Lower lobe of right lung (tissue), 2 donors: Measurements from ENCODE around the gene WNK4. TPM values are rescaled to one million over a fixed set of nuclear protein-coding genes. Genes with fewer than 3 reads are reported as not detected.
A peak's percentile ranks its signal among the peaks of the same experiment; 100 is the strongest.

Source experiments
- ATAC-seq, 2 donors: fragments of 200-7000 bp; cut with Tn5 transposase; one replicate each; pipeline ENCODE4 v1.9.1; 2020 to 2022; ENCODE audit warnings: mild to moderate bottlenecking in 2 of 2, moderate library complexity in 2 of 2
- DNase-seq: peaks from one replicate; pipeline ENCODE4 v3.0.0-alpha.2; 2020
- H3K27ac ChIP-seq: fragments of 200-600 bp; one replicate; pipeline ENCODE4 v1.8.0; 2022
- H3K27me3 ChIP-seq: fragments of 200-600 bp; one replicate; pipeline ENCODE4 v1.8.0; 2022; ENCODE audit warnings: low read depth
- H3K36me3 ChIP-seq: fragments of 200-600 bp; one replicate; pipeline ENCODE4 v1.8.0; 2022; ENCODE audit warnings: mild to moderate bottlenecking
- H3K4me1 ChIP-seq: fragments of 200-600 bp; one replicate; pipeline ENCODE4 v1.8.0; 2022
- H3K4me3 ChIP-seq: fragments of 200-600 bp; one replicate; pipeline ENCODE4 v1.8.0; 2022; ENCODE audit warnings: mild to moderate bottlenecking
- H3K9me3 ChIP-seq: fragments of 200-600 bp; one replicate; pipeline ENCODE4 v1.8.0; 2022
- CTCF ChIP-seq: fragments of 200-600 bp; IDR thresholded peaks from one replicate; pipeline ENCODE4 v1.8.0; 2022; ENCODE audit warnings: antibody characterized with exemption, mild to moderate bottlenecking
- intact Hi-C: fragments of 100-400 bp; cut with DNase I; formaldehyde crosslinking; loops from one replicate; pipeline ENCODE4 v1.11.0; 2022
- total RNA-seq: library from RNA; stranded (reverse); fragmentation: NEBNext Ultra II Directional; extraction: Animal tissue kit (Norgen Biotek cat#: 25700); gene quantifications from one replicate; pipeline ENCODE4 v1.2.1, GENCODE V29; 2021
- donor health status: DM: no; HTN: yes; CAD: no; lungs with severe emphysema.

Gene WNK4
- total RNA-seq, 1 donor from 2014 or later: 0.47 TPM

- no peak overlapping the region for H3K27ac ChIP-seq
- H3K4me3 ChIP-seq: no peak overlapping the region
- ATAC-seq (peak in 1 of 2 donors; percentile 37), DNase-seq (no peak)
- no peaks in the 10 kb centered on the region for H3K27me3 ChIP-seq
- peaks cover 21% of the 10 kb centered on the region for H3K4me1 ChIP-seq
- H3K36me3 ChIP-seq: no peaks in the 10 kb centered on the region
- no peak for TF ChIP-seq CTCF
- H3K9me3 ChIP-seq: no peaks in the 10 kb centered on the region
- intact Hi-C loops: no loop called here
These were observed 25.6 kb upstream of the WNK4 start for GRCh38 chr17:42754782-42755181.

- peaks cover 15% of the 10 kb centered on the region for H3K27me3 ChIP-seq
- no peak for DNase-seq
These were observed 20.3 kb upstream of the WNK4 start for GRCh38 chr17:42759982-42760651.

GRCh38 chr17:42760652-42761581, 19.5 kb upstream of the WNK4 start, which contains the start of gene RAMP2:
TSS of gene RAMP2 (plus strand) at chr17:42761227. CDS start at chr17:42761262, 35 bp downstream.
- Histone ChIP-seq H3K27me3 (peaks cover 15% of the 10 kb centered on the region), H3K9me3 (no peaks in the 10 kb centered on the region), H3K36me3 (no peaks in the 10 kb centered on the region), H3K4me1 (peaks cover 19% of the 10 kb centered on the region), H3K4me3 (peak within 1 kb of the TSS; percentile 68), H3K27ac (peak within 1 kb of the TSS; percentile 83)
- no peak for DNase-seq
- peak; percentile 51 to 57 for ATAC-seq
- TF ChIP-seq CTCF: no peak
- intact Hi-C loops: loop anchor here (5.0 kb wide), 1 partner anchor 39 kb away; no protein-coding TSS in a partner anchor

More at GRCh38 chr17:42759982-42760651, 20.3 kb upstream of the WNK4 start:
- H3K4me1 ChIP-seq: peaks cover 19% of the 10 kb centered on the region
- intact Hi-C loops: loop anchor here (5.0 kb wide), 1 partner anchor 38 kb away; no protein-coding TSS in a partner anchor
- peak overlapping the region; percentile 68 for H3K4me3 ChIP-seq
- TF ChIP-seq CTCF: no peak
- no peak for ATAC-seq
- H3K27ac ChIP-seq: peak overlapping the region; percentile 83
- H3K36me3 ChIP-seq: no peaks in the 10 kb centered on the region
- no peaks in the 10 kb centered on the region for H3K9me3 ChIP-seq

- Histone ChIP-seq H3K27ac (peak overlapping the region; percentile 83), H3K36me3 (no peaks in the 10 kb centered on the region), H3K27me3 (peaks cover 15% of the 10 kb centered on the region), H3K4me1 (peaks cover 19% of the 10 kb centered on the region), H3K4me3 (peak overlapping the region; percentile 68), H3K9me3 (no peaks in the 10 kb centered on the region)
- ATAC-seq (no peak), DNase-seq (no peak)
- intact Hi-C loops: loop anchor here (5.0 kb wide), 1 partner anchor 39 kb away; no protein-coding TSS in a partner anchor
- TF ChIP-seq CTCF: no peak
These were observed 18.8 kb upstream of the WNK4 start for GRCh38 chr17:42761638-42762037.

GRCh38 chr17:42766124-42766523, 14.3 kb upstream of the WNK4 start:
- DNase-seq (no peak), ATAC-seq (no peak)
- H3K4me1 ChIP-seq: peaks cover 6% of the 10 kb centered on the region
- no peak overlapping the region for H3K27ac ChIP-seq
- H3K9me3 ChIP-seq: no peaks in the 10 kb centered on the region
- H3K27me3 ChIP-seq: peaks cover 5% of the 10 kb centered on the region
- H3K4me3 ChIP-seq: no peak overlapping the region
- no peaks in the 10 kb centered on the region for H3K36me3 ChIP-seq
- no peak for TF ChIP-seq CTCF
- intact Hi-C loops: no loop called here
